Measurements from ENCODE around the gene PEAR1. TPM values are rescaled to one million over a fixed set of nuclear protein-coding genes. Genes with fewer than 3 reads are reported as not detected.

Gene PEAR1
- total RNA-seq, 1 experiment from 2014 or later: 1.0 TPM

DNA sequence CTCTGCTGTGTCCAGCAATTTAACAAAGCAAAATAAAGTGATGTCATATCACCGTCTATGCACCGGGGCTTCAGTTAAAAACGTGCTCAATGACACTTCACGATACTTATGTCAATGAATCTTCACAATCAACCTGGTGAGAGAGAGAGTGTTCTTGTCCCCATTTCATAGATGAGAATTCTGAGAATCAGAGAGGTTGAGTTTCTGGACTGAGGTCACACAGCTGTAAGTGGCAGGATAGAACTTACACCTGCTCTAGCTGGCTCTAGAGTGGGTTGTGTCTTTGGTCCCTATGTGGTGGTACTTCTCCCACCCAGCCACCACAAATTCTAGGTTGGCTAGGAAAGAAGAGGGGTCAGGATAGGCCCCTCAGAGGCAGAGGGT lies 27.7 kb upstream of the PEAR1 start:
- peaks cover 10% of the 10 kb centered on the region for H3K4me1 ChIP-seq (replicated peaks)
- DNase-seq (ENCODE audit: low read depth in 1 of 2, low spot score in 2 of 2): no peak
- no peak overlapping the region for H3K4me3 ChIP-seq
- H3K36me3 ChIP-seq: no peaks in the 10 kb centered on the region
- H3K27ac ChIP-seq: no peak overlapping the region
- H3K27me3 ChIP-seq (replicated peaks): peaks cover 25% of the 10 kb centered on the region
- no peaks in the 10 kb centered on the region for H3K9me3 ChIP-seq (replicated peaks)

DNA sequence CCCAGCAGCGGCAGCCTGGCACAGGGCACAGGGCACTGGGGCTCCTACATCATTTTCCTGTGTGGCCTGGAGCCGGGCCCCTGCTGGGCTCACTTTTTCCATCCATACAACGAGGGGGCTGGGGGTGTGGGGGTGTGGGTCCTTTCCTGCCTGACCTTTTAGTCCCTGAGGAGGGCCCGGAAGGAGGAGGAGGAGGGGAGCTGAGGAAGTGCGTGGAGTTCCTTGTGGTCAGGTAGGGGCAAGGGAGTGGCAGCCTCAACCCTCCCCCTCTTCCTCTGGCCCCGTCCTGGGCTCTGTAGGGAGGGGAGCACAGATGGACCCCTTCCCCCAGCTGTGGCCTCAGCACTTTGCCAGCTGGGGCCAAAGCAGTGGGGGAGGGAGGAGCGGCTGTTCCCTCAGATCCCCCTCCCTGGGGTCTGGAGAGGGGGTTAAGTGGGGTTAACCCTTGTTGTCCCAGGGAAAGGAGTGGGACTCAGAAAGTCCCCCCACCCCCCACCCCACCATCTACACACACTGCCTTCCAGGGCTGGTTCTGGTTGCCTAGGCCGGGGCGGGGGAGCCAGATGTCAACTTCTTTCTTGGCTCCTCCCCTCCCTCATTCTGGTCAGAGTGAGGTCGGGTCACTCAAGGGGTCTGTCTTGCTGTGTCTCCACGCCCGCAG lies 27.1 kb upstream of the PEAR1 start:
- Histone ChIP-seq H3K27me3 (replicated peaks) (peaks cover 20% of the 10 kb centered on the region), H3K4me3 (no peak overlapping the region), H3K9me3 (replicated peaks) (no peaks in the 10 kb centered on the region), H3K36me3 (no peaks in the 10 kb centered on the region), H3K27ac (no peak overlapping the region), H3K4me1 (replicated peaks) (peaks cover 9% of the 10 kb centered on the region)
- no peak for DNase-seq (ENCODE audit: low read depth in 1 of 2, low spot score in 2 of 2)

DNA sequence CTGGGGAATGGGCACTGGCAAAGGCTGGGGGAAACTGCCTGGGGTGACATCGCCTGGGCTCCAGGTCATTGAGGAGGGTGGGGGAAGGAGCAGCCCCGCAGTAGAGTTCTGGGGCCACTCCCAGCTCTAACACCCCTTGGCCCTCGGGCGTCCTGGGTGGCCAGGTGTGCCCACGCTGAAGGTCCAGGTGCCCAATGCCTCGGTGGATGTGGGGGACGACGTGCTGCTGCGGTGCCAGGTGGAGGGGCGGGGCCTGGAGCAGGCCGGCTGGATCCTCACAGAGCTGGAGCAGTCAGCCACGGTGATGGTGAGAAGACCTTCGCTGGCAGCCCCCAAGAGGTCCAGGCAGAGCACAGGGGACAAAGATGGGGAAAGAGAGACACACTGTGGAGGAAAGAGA lies 25.2 kb upstream of the PEAR1 start:
- Histone ChIP-seq H3K4me1 (replicated peaks) (peaks cover 9% of the 10 kb centered on the region), H3K27me3 (replicated peaks) (peaks cover 1% of the 10 kb centered on the region), H3K36me3 (no peaks in the 10 kb centered on the region), H3K9me3 (replicated peaks) (no peaks in the 10 kb centered on the region), H3K27ac (no peak overlapping the region), H3K4me3 (no peak overlapping the region)
- no peak for DNase-seq (ENCODE audit: low read depth in 1 of 2, low spot score in 2 of 2)

DNA sequence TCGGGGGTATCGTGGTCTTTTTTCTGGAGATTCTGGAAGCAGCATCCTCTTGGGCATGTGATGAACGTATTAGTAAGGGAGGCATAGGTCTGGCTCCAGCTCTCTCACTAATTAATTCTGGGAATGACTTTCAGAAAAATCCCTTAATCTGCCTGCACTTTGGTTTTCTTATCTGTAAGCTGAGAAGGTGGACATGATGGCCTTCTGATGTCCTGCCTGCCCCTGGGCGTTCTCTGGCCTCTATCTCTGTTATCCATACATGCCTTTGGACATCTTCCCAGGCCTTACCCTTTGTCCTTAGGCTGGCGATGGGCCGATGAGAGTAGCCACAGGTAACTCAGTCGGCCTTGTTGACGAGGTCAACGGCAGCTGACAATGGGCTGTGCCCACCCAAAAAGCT lies 24.1 kb upstream of the PEAR1 start:
- H3K4me1 ChIP-seq (replicated peaks): peaks cover 9% of the 10 kb centered on the region
- DNase-seq (ENCODE audit: low read depth in 1 of 2, low spot score in 2 of 2): no peak
- H3K9me3 ChIP-seq (replicated peaks): no peaks in the 10 kb centered on the region
- no peaks in the 10 kb centered on the region for H3K36me3 ChIP-seq
- H3K27me3 ChIP-seq (replicated peaks): no peaks in the 10 kb centered on the region
- H3K27ac ChIP-seq: no peak overlapping the region
- H3K4me3 ChIP-seq: no peak overlapping the region

DNA sequence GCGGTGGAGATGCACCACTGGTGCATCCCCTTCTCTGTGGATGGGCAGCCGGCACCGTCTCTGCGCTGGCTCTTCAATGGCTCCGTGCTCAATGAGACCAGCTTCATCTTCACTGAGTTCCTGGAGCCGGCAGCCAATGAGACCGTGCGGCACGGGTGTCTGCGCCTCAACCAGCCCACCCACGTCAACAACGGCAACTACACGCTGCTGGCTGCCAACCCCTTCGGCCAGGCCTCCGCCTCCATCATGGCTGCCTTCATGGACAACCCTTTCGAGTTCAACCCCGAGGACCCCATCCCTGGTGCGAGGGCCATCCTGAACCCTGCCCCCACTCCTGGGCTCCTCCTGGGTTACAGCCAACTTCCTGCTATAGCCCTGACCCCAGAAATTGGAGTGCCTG lies 19.9 kb upstream of the PEAR1 start:
- no peaks in the 10 kb centered on the region for H3K9me3 ChIP-seq (replicated peaks)
- H3K36me3 ChIP-seq: no peaks in the 10 kb centered on the region
- H3K4me1 ChIP-seq (replicated peaks): peaks cover 9% of the 10 kb centered on the region
- no peak for DNase-seq (ENCODE audit: low read depth in 1 of 2, low spot score in 2 of 2)
- 0 out of 2 replicates have a peak, but pooled peaks cover 9% of the 10 kb centered on the region for H3K27me3 ChIP-seq (replicated peaks)
- H3K27ac ChIP-seq: no peak overlapping the region
- no peak overlapping the region for H3K4me3 ChIP-seq

DNA sequence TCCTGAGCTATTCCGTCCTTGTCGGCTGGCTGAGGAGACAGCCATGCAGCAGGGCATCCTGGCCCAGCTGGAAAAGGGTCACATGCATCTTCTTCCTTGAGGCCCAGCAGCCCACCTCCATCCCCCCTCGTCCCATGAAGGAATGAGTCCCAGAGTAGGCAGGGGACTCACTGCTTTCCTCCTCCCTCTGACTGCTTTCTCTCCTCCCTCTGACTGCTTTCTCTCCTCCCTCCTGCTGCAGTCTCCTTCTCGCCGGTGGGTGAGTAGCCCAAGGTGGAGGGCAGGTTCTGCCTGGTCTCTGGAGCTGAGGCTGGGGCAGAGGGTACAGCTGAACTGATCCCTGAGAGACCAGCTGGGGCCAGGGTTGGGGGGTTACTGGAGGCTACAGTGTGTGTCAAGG lies 19.4 kb upstream of the PEAR1 start:
- no peaks in the 10 kb centered on the region for H3K9me3 ChIP-seq (replicated peaks)
- 0 out of 2 replicates have a peak, but pooled peaks cover 11% of the 10 kb centered on the region for H3K27me3 ChIP-seq (replicated peaks)
- H3K4me3 ChIP-seq: no peak overlapping the region
- H3K27ac ChIP-seq: no peak overlapping the region
- peaks cover 9% of the 10 kb centered on the region for H3K4me1 ChIP-seq (replicated peaks)
- no peaks in the 10 kb centered on the region for H3K36me3 ChIP-seq
- no peak for DNase-seq (ENCODE audit: low read depth in 1 of 2, low spot score in 2 of 2)

DNA sequence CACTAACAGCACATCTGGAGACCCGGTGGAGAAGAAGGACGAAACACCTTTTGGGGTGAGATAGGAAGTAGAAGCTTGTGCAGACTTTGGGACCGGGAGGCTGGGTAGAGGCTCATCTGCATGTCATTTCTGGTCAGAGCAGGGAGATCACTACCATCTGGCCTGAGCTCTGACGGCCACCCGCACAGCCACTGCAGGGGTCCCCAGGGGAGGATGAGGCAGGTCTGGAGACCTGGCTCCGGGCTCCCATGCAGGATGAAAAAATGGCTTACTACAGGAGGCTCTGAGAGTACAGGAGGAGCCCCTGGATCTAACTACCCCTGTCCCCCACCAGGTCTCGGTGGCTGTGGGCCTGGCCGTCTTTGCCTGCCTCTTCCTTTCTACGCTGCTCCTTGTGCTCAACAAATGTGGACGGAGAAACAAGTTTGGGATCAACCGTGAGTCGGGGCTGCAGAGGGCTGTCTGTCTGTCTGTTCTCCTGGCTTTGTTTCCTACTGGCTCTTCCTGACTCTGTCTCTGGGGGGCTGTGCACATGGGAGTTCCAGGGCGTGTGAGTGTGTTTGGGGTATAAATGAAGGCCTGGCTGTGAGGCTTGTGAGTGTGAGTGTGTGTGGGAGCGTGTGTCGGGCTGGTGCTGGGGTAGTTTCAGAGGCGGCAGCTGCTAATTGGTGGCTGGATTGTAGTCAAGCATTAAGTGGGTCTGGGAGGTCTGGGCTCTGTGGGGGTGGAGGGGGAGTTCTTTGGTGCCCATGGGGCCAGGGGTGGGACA lies 18.8 kb upstream of the PEAR1 start:
- Histone ChIP-seq H3K4me3 (no peak overlapping the region), H3K4me1 (replicated peaks) (peaks cover 9% of the 10 kb centered on the region), H3K9me3 (replicated peaks) (no peaks in the 10 kb centered on the region), H3K27me3 (replicated peaks) (0 out of 2 replicates have a peak, but pooled peaks cover 15% of the 10 kb centered on the region), H3K36me3 (no peaks in the 10 kb centered on the region), H3K27ac (no peak overlapping the region)
- DNase-seq (ENCODE audit: low read depth in 1 of 2, low spot score in 2 of 2): no peak

DNA sequence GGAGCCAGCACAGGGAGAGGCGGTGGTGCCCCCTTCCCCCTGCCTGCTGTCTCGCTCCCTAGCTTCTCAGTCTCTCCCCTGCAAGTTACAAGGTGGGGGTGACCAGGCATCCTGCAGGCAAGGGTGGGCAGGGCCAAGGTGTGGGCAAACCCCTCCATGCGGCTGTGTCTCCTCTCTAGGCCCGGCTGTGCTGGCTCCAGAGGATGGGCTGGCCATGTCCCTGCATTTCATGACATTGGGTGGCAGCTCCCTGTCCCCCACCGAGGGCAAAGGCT lies 18.2 kb upstream of the PEAR1 start:
- Histone ChIP-seq H3K9me3 (replicated peaks) (no peaks in the 10 kb centered on the region), H3K27me3 (replicated peaks) (peaks cover 20% of the 10 kb centered on the region; the same call in 1 of the 2 replicates)

DNA sequence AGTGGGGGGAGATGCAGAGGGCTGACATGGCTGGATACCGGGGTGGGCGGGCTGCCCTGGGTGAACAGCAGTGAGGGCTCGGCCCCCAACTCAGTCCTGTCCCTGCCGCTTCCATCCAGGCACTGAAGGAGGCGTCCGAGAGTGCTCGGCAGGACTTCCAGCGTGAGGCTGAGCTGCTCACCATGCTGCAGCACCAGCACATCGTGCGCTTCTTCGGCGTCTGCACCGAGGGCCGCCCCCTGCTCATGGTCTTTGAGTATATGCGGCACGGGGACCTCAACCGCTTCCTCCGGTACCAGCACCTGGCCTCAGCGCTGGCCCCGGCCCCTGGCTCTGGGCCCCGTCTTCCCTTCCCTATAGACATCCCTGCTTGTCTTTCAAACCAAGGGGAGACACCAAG lies 17.2 kb upstream of the PEAR1 start:
- DNase-seq (ENCODE audit: low read depth in 1 of 2, low spot score in 2 of 2): no peak
- Histone ChIP-seq H3K27me3 (replicated peaks) (peaks cover 27% of the 10 kb centered on the region; the same call in 1 of the 2 replicates), H3K36me3 (no peaks in the 10 kb centered on the region), H3K27ac (no peak overlapping the region), H3K4me3 (no peak overlapping the region), H3K9me3 (replicated peaks) (no peaks in the 10 kb centered on the region), H3K4me1 (replicated peaks) (no peaks in the 10 kb centered on the region; the same call in 1 of the 2 replicates)

More for the DNA sequence above, 18.2 kb upstream of the PEAR1 start:
- Histone ChIP-seq H3K4me3 (no peak overlapping the region), H3K27ac (no peak overlapping the region), H3K4me1 (replicated peaks) (peaks cover 8% of the 10 kb centered on the region), H3K36me3 (no peaks in the 10 kb centered on the region)
- DNase-seq (ENCODE audit: low read depth in 1 of 2, low spot score in 2 of 2): no peak

DNA sequence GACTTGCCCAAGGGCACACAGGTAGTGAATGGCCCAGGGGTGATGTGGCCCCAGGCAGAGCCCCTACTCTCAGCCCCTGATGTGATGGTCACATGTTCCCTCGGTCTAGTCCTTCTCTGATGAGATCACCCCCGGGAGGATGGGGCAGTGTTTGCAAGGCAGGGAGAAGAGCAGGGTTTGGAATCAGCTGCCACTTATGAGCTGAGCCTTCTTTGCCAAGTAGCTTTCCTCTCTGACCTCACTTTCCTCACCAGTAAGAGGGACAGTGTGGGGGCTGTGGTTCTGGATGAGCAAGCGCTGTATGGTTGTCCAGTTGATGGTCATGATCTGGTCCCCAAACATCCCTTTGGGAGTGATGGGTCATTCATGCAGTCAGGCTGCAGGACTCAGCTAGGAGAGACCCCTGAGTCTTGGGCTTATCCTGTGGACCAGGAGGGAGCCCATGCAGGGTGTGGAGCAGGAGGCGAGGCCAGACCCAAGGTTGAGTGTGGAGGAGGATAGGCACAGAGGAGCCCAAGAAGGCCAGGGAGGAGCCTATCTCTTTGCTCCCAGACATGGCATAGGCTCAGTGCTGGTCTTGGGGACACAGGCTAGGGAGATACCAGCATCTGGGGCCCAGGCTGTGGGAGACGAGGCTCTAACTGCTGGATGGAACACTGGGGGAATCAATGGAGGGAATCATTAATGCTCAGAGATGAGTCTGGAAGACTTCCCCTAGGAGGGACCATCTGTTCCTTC lies 15.9 kb upstream of the PEAR1 start:
- Histone ChIP-seq H3K4me1 (replicated peaks) (no peaks in the 10 kb centered on the region), H3K9me3 (replicated peaks) (no peaks in the 10 kb centered on the region), H3K36me3 (no peaks in the 10 kb centered on the region), H3K27me3 (replicated peaks) (peaks cover 29% of the 10 kb centered on the region; the same call in 1 of the 2 replicates), H3K27ac (no peak overlapping the region), H3K4me3 (no peak overlapping the region)
- DNase-seq (ENCODE audit: low read depth in 1 of 2, low spot score in 2 of 2): no peak

DNA sequence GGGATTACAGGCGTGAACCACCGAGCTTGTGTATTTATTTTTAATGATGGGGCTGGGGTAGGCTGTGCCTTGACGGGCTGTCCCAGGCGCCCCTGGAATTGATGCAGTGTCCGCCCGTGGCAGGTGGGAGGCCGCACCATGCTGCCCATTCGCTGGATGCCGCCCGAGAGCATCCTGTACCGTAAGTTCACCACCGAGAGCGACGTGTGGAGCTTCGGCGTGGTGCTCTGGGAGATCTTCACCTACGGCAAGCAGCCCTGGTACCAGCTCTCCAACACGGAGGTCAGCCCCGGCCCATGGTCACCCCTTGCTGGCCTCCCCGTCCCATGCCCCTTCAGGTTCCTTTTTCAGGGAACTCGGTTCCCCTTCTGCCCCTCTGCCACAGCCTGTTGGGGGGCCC lies 13.6 kb upstream of the PEAR1 start:
- no peak for DNase-seq (ENCODE audit: low read depth in 1 of 2, low spot score in 2 of 2)
- H3K27ac ChIP-seq: no peak overlapping the region
- no peaks in the 10 kb centered on the region for H3K9me3 ChIP-seq (replicated peaks)
- peaks cover 29% of the 10 kb centered on the region; the same call in 1 of the 2 replicates for H3K27me3 ChIP-seq (replicated peaks)
- no peaks in the 10 kb centered on the region for H3K36me3 ChIP-seq
- no peaks in the 10 kb centered on the region for H3K4me1 ChIP-seq (replicated peaks)
- H3K4me3 ChIP-seq: no peak overlapping the region

DNA sequence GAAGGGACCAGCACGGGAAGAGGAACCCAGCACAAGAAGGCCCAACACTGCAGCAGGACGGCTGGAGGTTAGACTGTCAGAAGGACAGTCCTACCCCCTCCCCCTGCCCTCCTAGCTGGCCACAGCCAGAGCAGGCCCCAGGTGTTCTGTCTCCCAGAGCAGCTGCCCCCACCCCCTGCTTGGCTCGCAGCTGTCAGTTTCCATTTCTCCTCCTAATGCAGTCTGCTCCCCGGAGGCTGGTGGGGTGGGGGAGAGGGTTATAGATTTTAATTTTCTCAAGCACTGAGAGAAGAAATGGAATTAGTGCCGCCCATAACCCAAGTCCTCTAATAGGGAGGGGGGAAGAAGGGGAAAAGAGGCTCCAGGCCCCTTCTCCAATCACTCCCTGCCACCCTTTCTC lies 13.0 kb upstream of the PEAR1 start:
- H3K4me3 ChIP-seq: no peak overlapping the region
- no peaks in the 10 kb centered on the region for H3K4me1 ChIP-seq (replicated peaks)
- no peaks in the 10 kb centered on the region for H3K9me3 ChIP-seq (replicated peaks)
- DNase-seq (ENCODE audit: low read depth in 1 of 2, low spot score in 2 of 2): no peak
- peaks cover 29% of the 10 kb centered on the region; the same call in 1 of the 2 replicates for H3K27me3 ChIP-seq (replicated peaks)
- H3K27ac ChIP-seq: no peak overlapping the region
- no peaks in the 10 kb centered on the region for H3K36me3 ChIP-seq

DNA sequence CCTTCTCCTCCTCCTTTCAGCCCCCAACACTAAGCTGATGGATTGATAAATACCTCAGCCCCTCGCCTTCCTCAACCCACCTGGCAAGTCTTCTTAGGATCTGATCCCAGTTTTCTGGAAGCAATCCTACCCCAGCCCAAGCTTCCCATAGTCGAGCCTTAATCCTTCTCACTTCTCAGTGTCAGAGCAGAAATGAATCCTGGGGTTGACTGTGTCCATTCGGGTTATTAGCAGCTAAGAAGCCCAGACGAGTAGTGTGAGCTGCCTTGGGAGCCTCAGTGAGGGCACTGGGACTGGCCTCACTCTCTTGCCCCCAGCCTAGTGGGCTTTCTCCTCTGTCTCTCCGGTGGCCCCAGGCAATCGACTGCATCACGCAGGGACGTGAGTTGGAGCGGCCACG lies 12.4 kb upstream of the PEAR1 start:
- H3K27me3 ChIP-seq (replicated peaks): peaks cover 29% of the 10 kb centered on the region; the same call in 1 of the 2 replicates
- no peak for DNase-seq (ENCODE audit: low read depth in 1 of 2, low spot score in 2 of 2)

DNA sequence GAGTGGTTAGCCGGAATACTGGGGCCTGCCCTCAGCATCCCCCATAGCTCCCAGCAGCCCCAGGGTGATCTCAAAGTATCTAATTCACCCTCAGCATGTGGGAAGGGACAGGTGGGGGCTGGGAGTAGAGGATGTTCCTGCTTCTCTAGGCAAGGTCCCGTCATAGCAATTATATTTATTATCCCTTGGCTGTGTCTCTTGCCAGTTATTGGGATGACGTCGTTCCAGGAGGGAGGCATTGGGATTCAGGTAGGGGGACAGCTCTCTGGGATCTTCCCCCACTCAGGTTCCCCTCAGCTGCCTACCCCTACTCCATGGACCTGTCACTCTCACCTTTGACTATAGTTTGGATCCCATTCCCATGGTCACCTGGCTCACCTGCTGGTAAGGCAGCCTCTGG lies 11.9 kb upstream of the PEAR1 start:
- DNase-seq (ENCODE audit: low read depth in 1 of 2, low spot score in 2 of 2): no peak
- Histone ChIP-seq H3K9me3 (replicated peaks) (no peaks in the 10 kb centered on the region), H3K4me1 (replicated peaks) (no peaks in the 10 kb centered on the region), H3K36me3 (no peaks in the 10 kb centered on the region), H3K27me3 (replicated peaks) (peaks cover 31% of the 10 kb centered on the region; the same call in 1 of the 2 replicates), H3K27ac (no peak overlapping the region), H3K4me3 (no peak overlapping the region)

More for the DNA sequence above, 12.4 kb upstream of the PEAR1 start:
- Histone ChIP-seq H3K4me1 (replicated peaks) (no peaks in the 10 kb centered on the region), H3K27ac (no peak overlapping the region), H3K9me3 (replicated peaks) (no peaks in the 10 kb centered on the region), H3K4me3 (no peak overlapping the region), H3K36me3 (no peaks in the 10 kb centered on the region)

Measured in SJSA1 (cell line).